K562 (cell line): Measurements from ENCODE around the gene PPP3CB. TPM values are rescaled to one million over a fixed set of nuclear protein-coding genes. Genes with fewer than 3 reads are reported as not detected.

Experiments
- BACH1 ChIP-seq: fragments of 200-800 bp; sonication (Bioruptor generic); IDR thresholded peaks from 2 replicates; pipeline ENCODE4 v1.6.1; 2016; ENCODE audit warnings: missing genetic modification characterization, missing compliant biosample characterization
- CCNT2 ChIP-seq: IDR thresholded peaks from 2 replicates; pipeline ENCODE4 v1.6.1; 2011; ENCODE audit warnings: borderline replicate concordance, low read depth, mild to moderate bottlenecking, moderate library complexity, mixed read lengths, low read length; ENCODE audit not compliant: insufficient read length; ENCODE audit errors: extremely low read depth
- CTBP1 ChIP-seq: fragments of 450-650 bp; IDR thresholded peaks from 2 replicates; pipeline ENCODE4 v1.6.1; 2016; ENCODE audit warnings: borderline replicate concordance
- ESRRA ChIP-seq: fragments of 450-650 bp; IDR thresholded peaks from 2 replicates; pipeline ENCODE4 v1.6.1; 2014; ENCODE audit warnings: low read depth, mild to moderate bottlenecking, moderate library complexity, borderline replicate concordance
- ETV6 ChIP-seq, 3 experiments: fragments of 150-350 bp in 1 of 3; sonication (generic) in 1 of 3; formaldehyde crosslinking in 1 of 3; IDR thresholded peaks; 2 replicates each; pipeline versions ENCODE4 v1.6.1 to v1.8.0; 2014 to 2022; ENCODE audit warnings: borderline replicate concordance in 2 of 3, low read depth in 2 of 3, antibody characterized with exemption in 1 of 3, low read length in 1 of 3, mild to moderate bottlenecking in 1 of 3, missing genetic modification reagents in 1 of 3
- FOSL1 ChIP-seq: fragments of 200-800 bp; sonication (Bioruptor generic); conservative IDR thresholded peaks from 2 replicates; pipeline ENCODE4 v1.6.1; 2016; ENCODE audit warnings: missing genetic modification characterization, missing compliant biosample characterization
- HDAC8 ChIP-seq: fragments of 450-650 bp; IDR thresholded peaks from 2 replicates; pipeline ENCODE4 v1.6.1; 2016; ENCODE audit warnings: mild to moderate bottlenecking, missing genetic modification characterization, moderate library complexity, missing compliant biosample characterization
- KLF16 ChIP-seq: IDR thresholded peaks from 2 replicates; pipeline ENCODE4 v1.6.1; 2016; ENCODE audit warnings: antibody characterized with exemption
- NCOA6 ChIP-seq: fragments of 450-650 bp; IDR thresholded peaks from 2 replicates; pipeline ENCODE4 v1.6.1; 2017; ENCODE audit warnings: mild to moderate bottlenecking
- NFIX ChIP-seq: fragments of 250-450 bp; sonication (Bioruptor Pico); IDR thresholded peaks from 2 replicates; pipeline ENCODE4 v1.4.0; 2020; ENCODE audit warnings: low read depth, mild to moderate bottlenecking, moderate library complexity
- PHF8 ChIP-seq: fragments of 200-600 bp; sonication (generic); IDR thresholded peaks from 2 replicates; pipeline ENCODE4 v1.6.1; 2012; ENCODE audit warnings: mixed run types, mild to moderate bottlenecking, inconsistent platforms, low read length, moderate library complexity, borderline replicate concordance
- PHTF2 ChIP-seq: fragments of 250-450 bp; sonication (Bioruptor Pico); IDR thresholded peaks from 2 replicates; pipeline ENCODE4 v1.5.0; 2021; ENCODE audit warnings: mild to moderate bottlenecking
- RCOR1 ChIP-seq, 2 experiments: IDR thresholded peaks; 2 replicates each; pipeline ENCODE4 v1.6.1; 2012; ENCODE audit warnings: low read depth in 2 of 2, low read length in 2 of 2, borderline replicate concordance in 1 of 2, improper control_type of control experiment in 1 of 2
- SIN3A ChIP-seq, 2 experiments: fragments of 150-350 bp in 1 of 2; IDR thresholded peaks; 2 replicates each; pipeline ENCODE4 v1.6.1; 2011 to 2016; ENCODE audit warnings: borderline replicate concordance in 2 of 2, low read depth in 2 of 2, low read length in 2 of 2, mild to moderate bottlenecking in 2 of 2, moderate library complexity in 2 of 2; ENCODE audit not compliant: control insufficient read depth in 1 of 2
- TAF1 ChIP-seq: IDR thresholded peaks from 2 replicates; pipeline ENCODE4 v1.6.1; 2011; ENCODE audit warnings: mild to moderate bottlenecking, low read length, moderate library complexity; ENCODE audit not compliant: insufficient read depth, control insufficient read depth, severe bottlenecking; ENCODE audit errors: extremely low read depth
- TAF9B ChIP-seq: fragments of 450-650 bp; IDR thresholded peaks from 2 replicates; pipeline ENCODE4 v1.6.1; 2018; ENCODE audit warnings: mild to moderate bottlenecking; ENCODE audit not compliant: partially characterized antibody
- TRIM24 ChIP-seq, 2 experiments: fragments of 450-650 bp; IDR thresholded peaks; 2 replicates each; pipeline ENCODE4 v1.6.1; 2016
- XRCC5 ChIP-seq: fragments of 200-400 bp; formaldehyde crosslinking; IDR thresholded peaks from 2 replicates; pipeline ENCODE4 v1.6.1; 2017; ENCODE audit warnings: low read depth, mild to moderate bottlenecking, low read length
- ZBTB1 ChIP-seq: sonication (generic); formaldehyde crosslinking; IDR thresholded peaks from 2 replicates; pipeline ENCODE4 v1.8.1; 2023; ENCODE audit warnings: missing genetic modification reagents, low read depth, mild to moderate bottlenecking, borderline replicate concordance
- polyA plus RNA-seq, 8 experiments: library from polyadenylated mRNA; depleted of rRNA in 4 of 8; stranded (reverse) in 5 of 8; unstranded in 3 of 8; fragments of >200 nt; fragmentation: Nextera tagmentation in 2 of 8; fragmentation: Illumina TruSeq in 1 of 8; extraction: Ambion mirVana in 2 of 8; extraction: Trizol in 1 of 8; gene quantifications; 2 replicates each; pipeline versions ENCODE4 v1.2.1 to v1.2.3, GENCODE V29; 2011 to 2014; ENCODE audit warnings: inconsistent platforms in 1 of 8, missing spikeins in 1 of 8
- total RNA-seq, 7 experiments: library from RNA; depleted of rRNA in 6 of 7; stranded (reverse); fragments of >200 nt in 6 of 7; fragmentation: Illumina TruSeq in 2 of 7; extraction: Trizol in 2 of 7; gene quantifications; 2 replicates each; pipeline versions ENCODE4 v1.2.1 to v1.2.3, GENCODE V29; 2011 to 2021; ENCODE audit warnings: low replicate concordance in 1 of 7
- TF ChIP-seq, protein P1 (sequence below), 3 experiments: fragments of 200-800 bp in 1 of 3; fragments of 250-450 bp in 1 of 3; fragments of 450-650 bp in 1 of 3; sonication (Bioruptor Pico) in 1 of 3; sonication (Bioruptor generic) in 1 of 3; formaldehyde crosslinking in 1 of 3; IDR thresholded peaks; 2 replicates each; pipeline versions ENCODE4 v1.6.1 to v1.8.0; 2016 to 2022; ENCODE audit warnings: mild to moderate bottlenecking in 2 of 3, missing genetic modification characterization in 2 of 3, missing compliant biosample characterization in 1 of 3, moderate library complexity in 1 of 3
- TF ChIP-seq, protein P2 (sequence below): sonication (generic); formaldehyde crosslinking; IDR thresholded peaks from 2 replicates; pipeline ENCODE4 v1.4.0; 2020; ENCODE audit warnings: mild to moderate bottlenecking, missing genetic modification reagents

Gene PPP3CB
- total and polyA plus RNA-seq, 9 of the 15 experiments (the other 6 are each of a cell fraction or from before 2014, with no cell fraction given): 9.6 to 27.6 (median 17.8) TPM

DNA sequence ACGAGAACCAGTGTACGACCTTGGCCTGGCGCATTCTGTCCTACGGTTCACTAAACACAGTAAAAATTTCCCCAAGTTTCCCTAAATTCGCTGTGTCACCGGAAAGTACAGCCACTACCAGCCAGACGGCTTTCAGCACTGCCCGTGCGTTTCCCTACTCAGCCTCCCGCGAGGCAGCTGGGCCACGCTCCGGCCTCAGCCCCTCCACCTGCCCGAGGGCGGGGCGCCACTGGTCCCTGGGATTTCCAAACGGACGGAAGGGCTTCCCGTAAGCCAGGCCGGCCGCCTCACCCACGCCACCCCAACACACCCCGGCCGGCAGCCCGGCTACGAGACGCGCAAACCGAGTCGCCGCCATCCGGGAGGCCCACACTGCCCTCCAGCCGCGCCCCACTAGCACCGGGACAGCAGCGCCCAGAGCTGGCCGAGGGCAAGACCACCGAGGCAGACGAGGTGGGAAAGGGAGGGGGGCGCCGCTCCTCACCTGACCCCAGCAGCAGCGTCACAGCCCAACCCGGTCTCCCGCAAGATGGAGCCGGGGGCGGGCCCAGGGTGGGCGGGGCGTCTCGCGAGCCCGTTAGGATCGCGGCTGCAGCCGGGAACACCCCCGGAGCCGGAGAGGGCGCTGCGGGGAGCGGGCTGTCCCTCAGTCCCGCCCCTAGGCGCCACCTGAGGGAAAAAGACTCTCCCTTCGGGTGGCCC, 82.1 kb downstream of the PPP3CB start, which contains the start of gene ANXA7 (continued):
- TF ChIP-seq ETV6 (IDR thresholded peaks at IDR 0.05; ENCODE audit: borderline replicate concordance in 1 of 2, low read depth in 2 of 2, low read length in 1 of 2) (0 out of 4 replicates have a peak, but pooled peaks of 1 of the 2 experiments have one; percentile 32), ETV6 (CRISPR knock-in tag; IDR thresholded peaks at IDR 0.05; ENCODE audit: borderline replicate concordance) (no peak), CTBP1 (peak; percentile 83), FOSL1 (peak; percentile 25; the same call in 1 of the 2 replicates), NCOA6 (no peak), SIN3A (IDR thresholded peaks at IDR 0.05; ENCODE audit: borderline replicate concordance in 2 of 2, control insufficient read depth in 1 of 2, low read depth in 2 of 2, low read length in 2 of 2) (peak; percentile 64 to 80; a peak in 2 of 4 replicates), ZBTB1 (CRISPR knock-in tag) (peak; percentile 62; the same call in 1 of the 2 replicates), ESRRA (0 out of 2 replicates have a peak, but pooled peaks have one; percentile 40), CCNT2 (peak; percentile 54), KLF16 (no peak), PHTF2 (CRISPR knock-in tag) (no peak), NFIX (no peak), XRCC5 (no peak), TAF1 (peak; percentile 59), PHF8 (peak; percentile 98), RCOR1 (IDR thresholded peaks at IDR 0.05; ENCODE audit: borderline replicate concordance in 1 of 2, low read depth in 2 of 2, low read length in 2 of 2) (no peak; a peak in 1 of 4 replicates), TAF9B (peak; percentile 70), HDAC8 (tag) (no peak), BACH1 (tag) (no peak; the same call in 1 of the 2 replicates), TRIM24 (IDR thresholded peaks at IDR 0.05) (peak in 1 of 2 experiments; percentile 51; a peak in 1 of 4 replicates)
- TF ChIP-seq, protein P1, sequence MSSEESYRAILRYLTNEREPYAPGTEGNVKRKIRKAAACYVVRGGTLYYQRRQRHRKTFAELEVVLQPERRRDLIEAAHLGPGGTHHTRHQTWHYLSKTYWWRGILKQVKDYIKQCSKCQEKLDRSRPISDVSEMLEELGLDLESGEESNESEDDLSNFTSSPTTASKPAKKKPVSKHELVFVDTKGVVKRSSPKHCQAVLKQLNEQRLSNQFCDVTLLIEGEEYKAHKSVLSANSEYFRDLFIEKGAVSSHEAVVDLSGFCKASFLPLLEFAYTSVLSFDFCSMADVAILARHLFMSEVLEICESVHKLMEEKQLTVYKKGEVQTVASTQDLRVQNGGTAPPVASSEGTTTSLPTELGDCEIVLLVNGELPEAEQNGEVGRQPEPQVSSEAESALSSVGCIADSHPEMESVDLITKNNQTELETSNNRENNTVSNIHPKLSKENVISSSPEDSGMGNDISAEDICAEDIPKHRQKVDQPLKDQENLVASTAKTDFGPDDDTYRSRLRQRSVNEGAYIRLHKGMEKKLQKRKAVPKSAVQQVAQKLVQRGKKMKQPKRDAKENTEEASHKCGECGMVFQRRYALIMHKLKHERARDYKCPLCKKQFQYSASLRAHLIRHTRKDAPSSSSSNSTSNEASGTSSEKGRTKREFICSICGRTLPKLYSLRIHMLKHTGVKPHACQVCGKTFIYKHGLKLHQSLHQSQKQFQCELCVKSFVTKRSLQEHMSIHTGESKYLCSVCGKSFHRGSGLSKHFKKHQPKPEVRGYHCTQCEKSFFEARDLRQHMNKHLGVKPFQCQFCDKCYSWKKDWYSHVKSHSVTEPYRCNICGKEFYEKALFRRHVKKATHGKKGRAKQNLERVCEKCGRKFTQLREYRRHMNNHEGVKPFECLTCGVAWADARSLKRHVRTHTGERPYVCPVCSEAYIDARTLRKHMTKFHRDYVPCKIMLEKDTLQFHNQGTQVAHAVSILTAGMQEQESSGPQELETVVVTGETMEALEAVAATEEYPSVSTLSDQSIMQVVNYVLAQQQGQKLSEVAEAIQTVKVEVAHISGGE (CRISPR knock-in tag; IDR thresholded peaks at IDR 0.05): peak in 1 of 3 experiments; percentile 36; a peak in 1 of 6 replicates
- TF ChIP-seq, protein P2, sequence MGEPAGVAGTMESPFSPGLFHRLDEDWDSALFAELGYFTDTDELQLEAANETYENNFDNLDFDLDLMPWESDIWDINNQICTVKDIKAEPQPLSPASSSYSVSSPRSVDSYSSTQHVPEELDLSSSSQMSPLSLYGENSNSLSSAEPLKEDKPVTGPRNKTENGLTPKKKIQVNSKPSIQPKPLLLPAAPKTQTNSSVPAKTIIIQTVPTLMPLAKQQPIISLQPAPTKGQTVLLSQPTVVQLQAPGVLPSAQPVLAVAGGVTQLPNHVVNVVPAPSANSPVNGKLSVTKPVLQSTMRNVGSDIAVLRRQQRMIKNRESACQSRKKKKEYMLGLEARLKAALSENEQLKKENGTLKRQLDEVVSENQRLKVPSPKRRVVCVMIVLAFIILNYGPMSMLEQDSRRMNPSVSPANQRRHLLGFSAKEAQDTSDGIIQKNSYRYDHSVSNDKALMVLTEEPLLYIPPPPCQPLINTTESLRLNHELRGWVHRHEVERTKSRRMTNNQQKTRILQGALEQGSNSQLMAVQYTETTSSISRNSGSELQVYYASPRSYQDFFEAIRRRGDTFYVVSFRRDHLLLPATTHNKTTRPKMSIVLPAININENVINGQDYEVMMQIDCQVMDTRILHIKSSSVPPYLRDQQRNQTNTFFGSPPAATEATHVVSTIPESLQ (CRISPR knock-in tag): 0 out of 2 replicates have a peak, but pooled peaks have one; percentile 71
